ENCODE results near the gene LOXL3. TPM values are rescaled to one million over a fixed set of nuclear protein-coding genes. Genes with fewer than 3 reads are reported as not detected.

The LOXL3 gene
- total RNA-seq, 4 donors from 2014 or later, result 1.6 to 4.1 (median 3.0) TPM

DNA sequence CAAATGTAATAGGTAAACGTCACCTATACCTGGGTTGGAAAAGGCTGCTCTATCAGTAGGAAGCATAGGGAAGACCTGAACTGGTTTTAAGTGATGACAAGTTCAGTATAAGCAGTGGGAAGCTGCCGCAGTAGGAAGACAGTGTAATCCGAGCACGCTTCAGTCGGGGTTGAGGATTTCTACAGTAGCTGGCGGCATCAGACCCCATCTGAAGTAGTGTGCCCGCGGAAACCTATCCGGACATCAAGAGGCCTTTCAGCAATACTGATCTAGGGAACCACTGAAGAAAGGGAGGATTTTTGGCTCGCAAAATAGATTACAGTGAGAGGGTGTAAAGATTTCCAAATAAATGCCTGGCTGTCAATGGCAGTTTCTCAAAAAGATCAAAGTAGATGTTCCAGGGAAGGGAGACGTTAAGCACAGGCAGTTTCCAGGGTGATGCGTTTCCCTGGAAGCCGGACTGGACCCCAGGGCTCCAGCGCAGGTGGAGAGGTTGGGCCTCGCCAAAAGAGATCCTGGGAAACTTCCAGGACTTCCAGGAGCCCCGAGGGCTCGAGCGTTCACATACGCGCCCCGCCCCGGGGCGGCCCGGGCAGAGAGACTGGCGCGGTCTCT is 5.3 kb downstream of the LOXL3 start:
- WGBS, 2 donors (ENCODE audit: low coverage in 1 of 2), result 13 to 30% methylated on average over 3 to 17 of the region's 26 CpGs
- Histone ChIP-seq H3K27me3 (no peaks in the 10 kb centered on the region), H3K36me3 (no peaks in the 10 kb centered on the region), H3K4me3 (peak overlapping the region; percentile 18 to 63 (median 46)), H3K9me3 (no peaks in the 10 kb centered on the region), H3K4me1 (peaks cover 8 to 20% (median 14%) of the 10 kb centered on the region in 4 donors), H3K27ac (peak overlapping the region; percentile 62 to 74 (median 72))
- intact Hi-C loops (cut with DNase I; ENCODE audit: low total_unique reads), result no loop called here
- TF ChIP-seq POLR2A (IDR thresholded peaks at IDR 0.05), result no peak
- DNase-seq, result no peak
- in situ Hi-C loops (cut with MboI; ENCODE audit: low pct_ligation_motif_present in 1 of 4, low pct_unique_long_range_greater_than_20kb in 1 of 4, low sequenced_read_pairs in 3 of 4), result no loop called here

DNA sequence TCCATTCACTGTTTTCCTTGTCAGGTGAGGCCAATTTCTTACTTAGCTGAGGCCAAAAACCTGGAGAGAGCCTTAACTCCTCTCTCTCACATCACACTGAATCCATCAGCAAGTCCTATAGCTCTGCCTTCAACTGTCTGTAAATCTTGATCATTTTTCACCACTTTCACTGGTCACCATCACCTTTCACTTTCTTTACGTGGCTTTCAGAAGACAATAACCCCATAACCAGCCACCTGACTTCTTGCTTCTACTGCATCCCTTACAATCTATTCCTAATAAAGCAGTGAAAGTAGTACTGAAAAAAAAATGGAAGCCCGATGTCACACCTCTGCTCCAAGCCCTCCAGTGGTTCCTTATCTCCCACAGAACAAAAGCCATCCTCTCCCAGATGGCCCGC is 7.7 kb downstream of the LOXL3 start:
- Histone ChIP-seq H3K36me3 (no peaks in the 10 kb centered on the region), H3K27me3 (no peaks in the 10 kb centered on the region), H3K4me3 (no peak overlapping the region), H3K4me1 (peaks cover 8 to 20% (median 13%) of the 10 kb centered on the region in 4 donors), H3K9me3 (no peaks in the 10 kb centered on the region), H3K27ac (no peak overlapping the region)
- no peak for DNase-seq
- intact Hi-C loops (cut with DNase I; ENCODE audit: low total_unique reads), result no loop called here
- TF ChIP-seq, protein P1, sequence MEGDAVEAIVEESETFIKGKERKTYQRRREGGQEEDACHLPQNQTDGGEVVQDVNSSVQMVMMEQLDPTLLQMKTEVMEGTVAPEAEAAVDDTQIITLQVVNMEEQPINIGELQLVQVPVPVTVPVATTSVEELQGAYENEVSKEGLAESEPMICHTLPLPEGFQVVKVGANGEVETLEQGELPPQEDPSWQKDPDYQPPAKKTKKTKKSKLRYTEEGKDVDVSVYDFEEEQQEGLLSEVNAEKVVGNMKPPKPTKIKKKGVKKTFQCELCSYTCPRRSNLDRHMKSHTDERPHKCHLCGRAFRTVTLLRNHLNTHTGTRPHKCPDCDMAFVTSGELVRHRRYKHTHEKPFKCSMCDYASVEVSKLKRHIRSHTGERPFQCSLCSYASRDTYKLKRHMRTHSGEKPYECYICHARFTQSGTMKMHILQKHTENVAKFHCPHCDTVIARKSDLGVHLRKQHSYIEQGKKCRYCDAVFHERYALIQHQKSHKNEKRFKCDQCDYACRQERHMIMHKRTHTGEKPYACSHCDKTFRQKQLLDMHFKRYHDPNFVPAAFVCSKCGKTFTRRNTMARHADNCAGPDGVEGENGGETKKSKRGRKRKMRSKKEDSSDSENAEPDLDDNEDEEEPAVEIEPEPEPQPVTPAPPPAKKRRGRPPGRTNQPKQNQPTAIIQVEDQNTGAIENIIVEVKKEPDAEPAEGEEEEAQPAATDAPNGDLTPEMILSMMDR (IDR thresholded peaks at IDR 0.05), result no peak
- TF ChIP-seq POLR2AphosphoS5 (IDR thresholded peaks at IDR 0.05) (no peak), POLR2A (IDR thresholded peaks at IDR 0.05) (no peak), EP300 (IDR thresholded peaks at IDR 0.05; ENCODE audit: low read depth) (no peak)
- 80 to 86% methylated on average over 3 of the region's 3 CpGs for WGBS, 2 donors (ENCODE audit: low coverage in 1 of 2)
- in situ Hi-C loops (cut with MboI; ENCODE audit: low pct_ligation_motif_present in 1 of 4, low pct_unique_long_range_greater_than_20kb in 1 of 4, low sequenced_read_pairs in 3 of 4), result no loop called here

DNA sequence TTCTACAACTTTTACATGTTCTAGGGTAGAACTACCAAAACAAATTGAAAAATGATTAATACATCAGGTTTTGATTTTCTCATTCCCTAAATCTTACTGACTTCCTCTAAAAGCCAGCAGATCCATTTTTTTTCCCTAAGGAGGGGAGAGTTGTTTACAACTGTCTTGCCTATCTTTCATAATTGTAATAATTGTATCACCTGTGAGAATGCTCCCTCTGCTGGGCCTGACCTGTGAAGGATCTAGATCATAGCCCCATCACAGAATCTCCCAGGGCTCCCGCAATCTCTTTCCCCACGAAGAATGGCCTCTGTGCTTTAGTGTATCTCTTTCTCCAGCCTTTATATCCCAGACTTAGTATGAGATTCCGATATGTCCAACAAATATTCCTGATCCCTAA is 9.1 kb downstream of the LOXL3 start:
- H3K27ac ChIP-seq, result no peak overlapping the region

DNA sequence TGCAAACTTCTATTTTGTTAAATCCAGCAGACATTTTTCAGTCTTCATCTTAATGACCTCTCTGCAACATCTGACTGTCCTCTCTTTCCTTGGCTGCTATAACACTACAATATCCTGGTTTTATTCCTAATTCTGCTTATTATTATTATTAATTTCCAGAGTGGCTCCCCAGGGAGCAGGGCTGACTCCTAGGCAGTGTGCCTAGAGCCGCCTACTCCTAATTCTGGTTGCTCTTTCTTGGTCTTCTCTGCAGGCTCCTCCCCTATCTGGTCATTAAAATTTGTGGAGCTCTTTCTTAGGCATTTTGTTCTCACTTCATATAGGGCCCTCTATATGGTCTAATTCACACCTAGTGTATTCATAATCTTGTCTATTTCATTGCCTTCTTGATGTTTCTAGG is 10.8 kb downstream of the LOXL3 start:
- no peaks in the 10 kb centered on the region for H3K9me3 ChIP-seq
- 91 to 100% methylated on average over 1 of the region's 1 CpG for WGBS, 2 donors (ENCODE audit: low coverage in 1 of 2)
- H3K4me3 ChIP-seq, result no peak overlapping the region
- no peaks in the 10 kb centered on the region for H3K36me3 ChIP-seq
- in situ Hi-C loops (cut with MboI; ENCODE audit: low pct_ligation_motif_present in 1 of 4, low pct_unique_long_range_greater_than_20kb in 1 of 4, low sequenced_read_pairs in 3 of 4), result no loop called here
- no peak overlapping the region for H3K27ac ChIP-seq
- TF ChIP-seq, protein P1 (IDR thresholded peaks at IDR 0.05), result no peak
- TF ChIP-seq POLR2AphosphoS5 (IDR thresholded peaks at IDR 0.05), result no peak
- no peak for TF ChIP-seq EP300 (IDR thresholded peaks at IDR 0.05; ENCODE audit: low read depth)
- TF ChIP-seq POLR2A (IDR thresholded peaks at IDR 0.05), result no peak
- no peaks in the 10 kb centered on the region for H3K4me1 ChIP-seq
- H3K27me3 ChIP-seq, result no peaks in the 10 kb centered on the region
- DNase-seq, result no peak
- intact Hi-C loops (cut with DNase I; ENCODE audit: low total_unique reads), result no loop called here

More for the DNA sequence above, 9.1 kb downstream of the LOXL3 start:
- TF ChIP-seq POLR2A (IDR thresholded peaks at IDR 0.05), result no peak
- no peak for TF ChIP-seq EP300 (IDR thresholded peaks at IDR 0.05; ENCODE audit: low read depth)
- TF ChIP-seq, protein P1 (IDR thresholded peaks at IDR 0.05), result peak in 1 of 5 experiments; percentile 13
- TF ChIP-seq POLR2AphosphoS5 (IDR thresholded peaks at IDR 0.05), result no peak
- no peaks in the 10 kb centered on the region for H3K27me3 ChIP-seq
- in situ Hi-C loops (cut with MboI; ENCODE audit: low pct_ligation_motif_present in 1 of 4, low pct_unique_long_range_greater_than_20kb in 1 of 4, low sequenced_read_pairs in 3 of 4) (no loop called here), intact Hi-C loops (cut with DNase I; ENCODE audit: low total_unique reads) (no loop called here)
- H3K4me3 ChIP-seq, result no peak overlapping the region
- no peaks in the 10 kb centered on the region for H3K9me3 ChIP-seq
- H3K36me3 ChIP-seq, result no peaks in the 10 kb centered on the region
- 60 to 71% methylated on average over 1 to 3 of the region's 3 CpGs for WGBS, 2 donors (ENCODE audit: low coverage in 1 of 2)
- peaks cover 6 to 15% (median 9%) of the 10 kb centered on the region in 4 donors for H3K4me1 ChIP-seq
- DNase-seq, result no peak

DNA sequence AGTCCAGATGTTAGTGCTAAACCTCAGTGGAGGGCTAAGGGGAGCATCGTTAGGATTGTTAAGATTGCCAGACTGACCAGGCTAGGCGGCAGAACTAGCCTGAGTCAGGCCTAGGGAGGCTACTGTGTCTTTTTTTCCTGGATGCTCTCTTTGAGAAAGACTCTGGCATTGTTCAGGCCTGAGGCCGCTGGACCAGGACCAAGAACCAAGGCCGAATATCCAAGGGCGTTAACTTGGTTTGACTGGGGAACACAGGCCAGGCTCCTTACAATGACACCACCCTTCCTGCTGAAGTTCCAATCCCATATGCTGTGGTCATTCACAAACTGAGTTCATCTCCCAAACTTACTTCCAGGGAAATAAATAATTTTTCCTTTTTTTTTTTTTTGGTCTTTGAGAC is 13.5 kb downstream of the LOXL3 start:
- intact Hi-C loops (cut with DNase I; ENCODE audit: low total_unique reads), result no loop called here
- H3K36me3 ChIP-seq, result no peaks in the 10 kb centered on the region
- 67% methylated on average over 5 of the region's 5 CpGs; no CpG with 5 or more reads in 1 of the 2 donors for WGBS, 2 donors (ENCODE audit: low coverage in 1 of 2)
- in situ Hi-C loops (cut with MboI; ENCODE audit: low pct_ligation_motif_present in 1 of 4, low pct_unique_long_range_greater_than_20kb in 1 of 4, low sequenced_read_pairs in 3 of 4), result no loop called here
- H3K4me3 ChIP-seq, result no peak overlapping the region
- TF ChIP-seq, protein P1 (IDR thresholded peaks at IDR 0.05), result no peak
- TF ChIP-seq POLR2A (IDR thresholded peaks at IDR 0.05) (no peak), EP300 (IDR thresholded peaks at IDR 0.05; ENCODE audit: low read depth) (no peak), POLR2AphosphoS5 (IDR thresholded peaks at IDR 0.05) (no peak)
- no peak for DNase-seq
- H3K4me1 ChIP-seq, result no peaks in the 10 kb centered on the region
- H3K27me3 ChIP-seq, result no peaks in the 10 kb centered on the region
- no peaks in the 10 kb centered on the region for H3K9me3 ChIP-seq
- H3K27ac ChIP-seq, result no peak overlapping the region
